Measurements from ENCODE around the gene TMEM39A. TPM values are rescaled to one million over a fixed set of nuclear protein-coding genes. Genes with fewer than 3 reads are reported as not detected.
A peak's percentile ranks its signal among the peaks of the same experiment; 100 is the strongest.

The TMEM39A gene
- total RNA-seq, 1 experiment from 2014 or later, result 80.8 TPM

- DNase-seq (ENCODE audit: low read depth), result no peak
These were observed 62.9 kb downstream of the TMEM39A start for GRCh38 chr3:119400466-119400865.

- DNase-seq (ENCODE audit: low read depth), result no peak
These were observed 66.5 kb downstream of the TMEM39A start for GRCh38 chr3:119396870-119397269.

GRCh38 chr3:119395923-119396358, 67.5 kb downstream of the TMEM39A start:
- no peak for DNase-seq (ENCODE audit: low read depth)

- no peak for DNase-seq (ENCODE audit: low read depth)
These were observed 74.8 kb downstream of the TMEM39A start for GRCh38 chr3:119388577-119388976.

- DNase-seq (ENCODE audit: low read depth), result no peak
These were observed 81.3 kb downstream of the TMEM39A start for GRCh38 chr3:119382134-119382533.

GRCh38 chr3:119380697-119381096, 82.7 kb downstream of the TMEM39A start:
- peak; percentile 15 for DNase-seq (ENCODE audit: low read depth)

Other genes with a start within 250 kb of the TMEM39A start
- 27.4 and 33.2 TPM in 2 replicates for gene B4GALT4, start 222.7 kb downstream of the TMEM39A start, total RNA-seq (2014; rRNA removed; shearing (Covaris generic))
- gene ARHGAP31, start 169.2 kb downstream of the TMEM39A start, total RNA-seq (2014; rRNA removed; shearing (Covaris generic)), result 7.8 and 10.5 TPM in 2 replicates
- 15.6 and 21.4 TPM in 2 replicates for gene POGLUT1, start 5.3 kb upstream of the TMEM39A start, total RNA-seq (2014; rRNA removed; shearing (Covaris generic))
- gene TIMMDC1, start 34.9 kb upstream of the TMEM39A start, total RNA-seq (2014; rRNA removed; shearing (Covaris generic)), result 94.8 and 141 TPM in 2 replicates
- not detected in 2 replicates for gene CD80, start 96.0 kb upstream of the TMEM39A start, total RNA-seq (2014; rRNA removed; shearing (Covaris generic))
- 1.0 and 1.1 TPM in 2 replicates for gene ADPRH, start 115.9 kb upstream of the TMEM39A start, total RNA-seq (2014; rRNA removed; shearing (Covaris generic))
- not detected in 2 replicates for gene PLA1A, start 134.3 kb upstream of the TMEM39A start, total RNA-seq (2014; rRNA removed; shearing (Covaris generic))
- gene POPDC2, start 197.0 kb upstream of the TMEM39A start, total RNA-seq (2014; rRNA removed; shearing (Covaris generic)), result 0.12 TPM in 1 of 2 replicates, not detected in the other
- gene COX17, start 213.8 kb upstream of the TMEM39A start, total RNA-seq (2014; rRNA removed; shearing (Covaris generic)), result 64.5 and 103 TPM in 2 replicates
- gene CFAP91, start 239.4 kb upstream of the TMEM39A start, total RNA-seq (2014; rRNA removed; shearing (Covaris generic)), result 1.6 and 3.3 TPM in 2 replicates